IMR-90 (cell line): ENCODE measurements around the gene PROCA1. TPM values are rescaled to one million over a fixed set of nuclear protein-coding genes. Genes with fewer than 3 reads are reported as not detected.

Experiments
- ATAC-seq: fragments of 200-7000 bp; cut with Tn5 transposase; 2 replicates; pipeline ENCODE4 v1.9.1; 2020; ENCODE audit warnings: low read depth, mild to moderate bottlenecking, moderate library complexity
- BruUV-seq: library from RNA; stranded (reverse); fragments of 400-500 nt; replicated peaks from 2 replicates; lab custom pipeline; 2021; lab: Mats Ljungman, UMichigan
- CTCF ChIA-PET: fragments of 300-600 bp; formaldehyde crosslinking; extraction: SDS; loops from one replicate; lab custom pipeline; 2021; ENCODE audit warnings: antibody characterized with exemption; lab: Yijun Ruan, JAX
- POLR2A ChIA-PET: fragments of 300-600 bp; sonication (Branson Sonifier 250); formaldehyde crosslinking; loops from one replicate; lab custom pipeline; 2022; ENCODE audit warnings: antibody characterized with exemption; ENCODE audit not compliant: unreplicated experiment; lab: Charles Lee
- DNase-seq: peaks from one replicate; pipeline ENCODE4 v3.0.0; 2013
- H2AFZ ChIP-seq: replicated peaks from 2 replicates; pipeline ENCODE3; 2013; ENCODE audit warnings: low read length, mild to moderate bottlenecking; ENCODE audit not compliant: poor library complexity
- H2AK5ac ChIP-seq: 2 replicates; pipeline ENCODE4 v1.6.1; 2013; ENCODE audit warnings: low read depth, low read length, inconsistent platforms
- H2AK9ac ChIP-seq: replicated peaks from 2 replicates; pipeline ENCODE3; 2013; ENCODE audit warnings: mild to moderate bottlenecking, low read depth, low read length, moderate library complexity; ENCODE audit not compliant: poor library complexity
- H2BK120ac ChIP-seq: 2 replicates; pipeline ENCODE4 v1.6.1; 2013; ENCODE audit warnings: low read depth, low read length, inconsistent platforms
- H2BK15ac ChIP-seq: 3 replicates; pipeline ENCODE4 v1.6.1; 2013; ENCODE audit warnings: low read depth, low read length, inconsistent platforms
- H2BK20ac ChIP-seq: 2 replicates; pipeline ENCODE4 v1.6.1; 2013; ENCODE audit warnings: low read depth, mild to moderate bottlenecking, inconsistent platforms, low read length, moderate library complexity
- H2BK5ac ChIP-seq: 2 replicates; pipeline ENCODE4 v1.6.1; 2013; ENCODE audit warnings: mild to moderate bottlenecking, low read depth, low read length, inconsistent platforms; ENCODE audit not compliant: poor library complexity, severe bottlenecking
- H3K14ac ChIP-seq: replicated peaks from 2 replicates; pipeline ENCODE4 v1.6.1; 2013; ENCODE audit warnings: low read depth, low read length, inconsistent platforms
- H3K18ac ChIP-seq: 2 replicates; pipeline ENCODE4 v1.6.1; 2013; ENCODE audit warnings: low read depth, low read length, control low read depth
- H3K23ac ChIP-seq: 2 replicates; pipeline ENCODE4 v1.6.1; 2013; ENCODE audit warnings: low read depth, low read length, inconsistent platforms
- H3K27ac ChIP-seq: 2 replicates; pipeline ENCODE4 v1.5.1; 2013; ENCODE audit warnings: mild to moderate bottlenecking, control low read depth, low read length; ENCODE audit not compliant: insufficient read depth
- H3K27me3 ChIP-seq: 2 replicates; pipeline ENCODE4 v1.6.1; 2013; ENCODE audit warnings: low read length; ENCODE audit not compliant: control insufficient read depth, insufficient read depth
- H3K36me3 ChIP-seq: 2 replicates; pipeline ENCODE4 v1.6.1; 2013; ENCODE audit warnings: low read length, mixed read lengths; ENCODE audit not compliant: control insufficient read depth, insufficient read depth
- H3K4ac ChIP-seq: 2 replicates; pipeline ENCODE4 v1.6.1; 2013; ENCODE audit warnings: low read depth, low read length, inconsistent platforms
- H3K4me1 ChIP-seq: 2 replicates; pipeline ENCODE4 v1.6.1; 2013; ENCODE audit warnings: low read length, mixed read lengths; ENCODE audit not compliant: control insufficient read depth, insufficient read depth
- H3K4me2 ChIP-seq: 2 replicates; pipeline ENCODE4 v1.6.1; 2013; ENCODE audit warnings: low read depth, mild to moderate bottlenecking, control low read depth, low read length, moderate library complexity
- H3K4me3 ChIP-seq: 2 replicates; pipeline ENCODE4 v1.5.1; 2013; ENCODE audit warnings: low read depth, mild to moderate bottlenecking, control low read depth, low read length, moderate library complexity; ENCODE audit not compliant: insufficient read depth
- H3K56ac ChIP-seq: 2 replicates; pipeline ENCODE4 v1.6.1; 2013; ENCODE audit warnings: low read length, inconsistent platforms; ENCODE audit not compliant: insufficient read depth; ENCODE audit errors: extremely low read depth
- H3K79me1 ChIP-seq, 2 experiments: 2 replicates each; pipeline ENCODE4 v1.6.1; 2013; ENCODE audit warnings: low read length in 2 of 2, inconsistent platforms in 1 of 2, low read depth in 1 of 2
- H3K9ac ChIP-seq: 2 replicates; pipeline ENCODE4 v1.6.1; 2013; ENCODE audit warnings: low read depth, low read length, control low read depth
- H3K9me1 ChIP-seq: 2 replicates; pipeline ENCODE4 v1.6.1; 2013; ENCODE audit warnings: low read length, inconsistent platforms; ENCODE audit not compliant: insufficient read depth
- H3K9me3 ChIP-seq: 2 replicates; pipeline ENCODE4 v1.6.1; 2013; ENCODE audit warnings: low read length; ENCODE audit not compliant: control insufficient read depth, insufficient read depth
- H4K20me1 ChIP-seq: 2 replicates; pipeline ENCODE4 v1.6.1; 2013; ENCODE audit warnings: low read length, inconsistent platforms; ENCODE audit not compliant: insufficient read depth
- H4K5ac ChIP-seq: 2 replicates; pipeline ENCODE4 v1.6.1; 2013; ENCODE audit warnings: mild to moderate bottlenecking, low read depth, low read length, control low read depth
- H4K8ac ChIP-seq, 2 experiments: 2 replicates each; pipeline ENCODE4 v1.6.1; 2013; ENCODE audit warnings: low read depth in 2 of 2, low read length in 2 of 2, control low read depth in 1 of 2, inconsistent platforms in 1 of 2
- H4K91ac ChIP-seq: 2 replicates; pipeline ENCODE4 v1.6.1; 2013; ENCODE audit warnings: low read depth, low read length, inconsistent platforms; ENCODE audit not compliant: insufficient read depth
- CHD1 ChIP-seq: IDR thresholded peaks from 2 replicates; pipeline ENCODE4 v1.6.1; 2012; ENCODE audit warnings: low read depth, low read length, improper control_type of control experiment
- FOS ChIP-seq: fragments of 150-350 bp; IDR thresholded peaks from 2 replicates; pipeline ENCODE4 v1.6.1; 2016; ENCODE audit warnings: low read depth, low read length
- MAFK ChIP-seq: IDR thresholded peaks from 2 replicates; pipeline ENCODE4 v1.6.1; 2012; ENCODE audit warnings: low read depth, low read length, improper control_type of control experiment
- MAZ ChIP-seq: IDR thresholded peaks from 2 replicates; pipeline ENCODE4 v1.6.1; 2012; ENCODE audit warnings: low read depth, mild to moderate bottlenecking, low read length, improper control_type of control experiment, moderate library complexity, borderline replicate concordance
- NFE2L2 ChIP-seq: fragments of 150-350 bp; IDR thresholded peaks from 2 replicates; pipeline ENCODE4 v1.6.1; 2016; ENCODE audit warnings: low read depth, mild to moderate bottlenecking, low read length
- RCOR1 ChIP-seq: IDR thresholded peaks from 2 replicates; pipeline ENCODE4 v1.6.1; 2012; ENCODE audit warnings: mild to moderate bottlenecking, low read length, improper control_type of control experiment; ENCODE audit not compliant: insufficient replicate concordance
- SMC3 ChIP-seq: fragments of 150-350 bp; IDR thresholded peaks from 2 replicates; pipeline ENCODE4 v1.6.1; 2016; ENCODE audit warnings: low read depth, mild to moderate bottlenecking, antibody characterized with exemption, low read length, moderate library complexity
- USF2 ChIP-seq: fragments of 150-350 bp; IDR thresholded peaks from 2 replicates; pipeline ENCODE4 v1.6.1; 2017; ENCODE audit warnings: mild to moderate bottlenecking, antibody characterized with exemption, low read length, low read depth
- WGBS, 2 experiments: methylation state at CpG; one replicate each; pipeline versions ENCODE4 v1.1.5 to v1.1.7; 2013; ENCODE audit warnings: missing lambda C conversion rate in 2 of 2; ENCODE audit not compliant: insufficient read length in 1 of 2; ENCODE audit errors: extremely low coverage in 2 of 2; 5-methylcytosine and 5-hydroxymethylcytosine counted together
- dilution Hi-C: fragments of 300-500 bp; cut with HindIII; formaldehyde crosslinking; loops from one replicate; pipeline ENCODE4 v1.14.3; 2018; ENCODE audit warnings: low sequenced_read_pairs; ENCODE audit not compliant: unreplicated experiment
- in situ Hi-C: fragments of 300-500 bp; cut with MboI; formaldehyde crosslinking; loops from 3 replicates; pipeline ENCODE4 v1.14.3; 2019; ENCODE audit warnings: low sequenced_read_pairs, inconsistent platforms, mixed read lengths
- intact Hi-C: fragments of 100-400 bp; cut with micrococcal nuclease; formaldehyde crosslinking; loops from 2 replicates; pipeline ENCODE4 v1.10.0; 2022
- polyA plus RNA-seq, 3 experiments: library from polyadenylated mRNA; depleted of rRNA; stranded (reverse); fragments of >200 nt; gene quantifications; 2 replicates each; pipeline ENCODE4 v1.2.3, GENCODE V29; 2012; ENCODE audit warnings: low replicate concordance in 1 of 3
- total RNA-seq: library from RNA; depleted of rRNA; stranded (reverse); fragments of >200 nt; gene quantifications from 2 replicates; pipeline ENCODE4 v1.2.3, GENCODE V29; 2012
- TF ChIP-seq, protein P1 (sequence below): conservative IDR thresholded peaks from 2 replicates; pipeline ENCODE4 v1.5.1; 2012; ENCODE audit warnings: mild to moderate bottlenecking, low read depth, low read length, improper control_type of control experiment

Gene PROCA1
- total and polyA plus RNA-seq, 2 of the 4 experiments (the other 2 are of a cell fraction), result 0.36 to 1.7 TPM

DNA sequence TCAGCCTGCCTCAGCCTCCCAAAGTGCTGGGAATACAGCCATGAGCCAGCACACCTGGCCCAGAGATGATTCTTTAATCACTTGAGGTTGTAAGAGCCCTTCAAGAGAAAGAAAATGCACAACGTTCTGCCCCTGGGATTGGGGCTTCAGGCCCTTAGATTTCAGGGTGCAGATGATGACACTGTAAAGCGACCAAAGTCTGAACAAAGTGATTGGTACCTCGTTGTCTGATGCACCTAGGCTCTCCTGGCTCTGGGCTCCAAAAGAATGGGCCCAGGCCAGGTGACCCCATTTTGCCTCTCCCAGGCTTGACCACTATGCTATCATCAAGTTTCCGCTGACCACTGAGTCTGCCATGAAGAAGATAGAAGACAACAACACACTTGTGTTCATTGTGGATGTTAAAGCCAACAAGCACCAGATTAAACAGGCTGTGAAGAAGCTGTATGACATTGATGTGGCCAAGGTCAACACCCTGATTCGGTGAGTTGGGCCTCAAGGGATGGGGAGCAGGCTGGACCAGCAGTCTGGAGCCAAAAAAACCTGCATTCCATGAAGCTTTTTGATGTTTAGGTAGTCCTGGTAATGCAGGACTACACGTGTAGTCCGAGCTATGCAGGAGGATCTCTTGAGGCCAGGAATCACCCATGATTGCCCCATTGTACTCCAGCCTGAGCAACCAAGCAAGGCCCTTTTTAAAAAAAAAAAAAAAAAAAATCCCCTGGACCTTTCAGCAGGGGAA, 10.9 kb upstream of the PROCA1 start:
- H3K27ac ChIP-seq, result no peak overlapping the region
- POLR2A ChIA-PET, result interaction anchor here (0.6 kb wide), 1 partner anchor 247 kb away, joined by 3 read pairs; no protein-coding TSS in a partner anchor
- no peak overlapping the region for H2BK15ac ChIP-seq
- WGBS, 2 experiments, result 83% methylated on average over 3 of the region's 7 CpGs; no CpG with 5 or more reads in 1 of the 2 experiments
- no peak overlapping the region for H2BK5ac ChIP-seq
- H3K4me2 ChIP-seq, result no peak overlapping the region
- TF ChIP-seq RCOR1, result no peak
- TF ChIP-seq USF2, result no peak
- no peak for TF ChIP-seq CHD1
- TF ChIP-seq, protein P1, sequence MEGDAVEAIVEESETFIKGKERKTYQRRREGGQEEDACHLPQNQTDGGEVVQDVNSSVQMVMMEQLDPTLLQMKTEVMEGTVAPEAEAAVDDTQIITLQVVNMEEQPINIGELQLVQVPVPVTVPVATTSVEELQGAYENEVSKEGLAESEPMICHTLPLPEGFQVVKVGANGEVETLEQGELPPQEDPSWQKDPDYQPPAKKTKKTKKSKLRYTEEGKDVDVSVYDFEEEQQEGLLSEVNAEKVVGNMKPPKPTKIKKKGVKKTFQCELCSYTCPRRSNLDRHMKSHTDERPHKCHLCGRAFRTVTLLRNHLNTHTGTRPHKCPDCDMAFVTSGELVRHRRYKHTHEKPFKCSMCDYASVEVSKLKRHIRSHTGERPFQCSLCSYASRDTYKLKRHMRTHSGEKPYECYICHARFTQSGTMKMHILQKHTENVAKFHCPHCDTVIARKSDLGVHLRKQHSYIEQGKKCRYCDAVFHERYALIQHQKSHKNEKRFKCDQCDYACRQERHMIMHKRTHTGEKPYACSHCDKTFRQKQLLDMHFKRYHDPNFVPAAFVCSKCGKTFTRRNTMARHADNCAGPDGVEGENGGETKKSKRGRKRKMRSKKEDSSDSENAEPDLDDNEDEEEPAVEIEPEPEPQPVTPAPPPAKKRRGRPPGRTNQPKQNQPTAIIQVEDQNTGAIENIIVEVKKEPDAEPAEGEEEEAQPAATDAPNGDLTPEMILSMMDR, result no peak
- TF ChIP-seq MAZ, result no peak
- no peak for TF ChIP-seq MAFK
- no peak for TF ChIP-seq FOS
- TF ChIP-seq SMC3, result no peak
- no peak for TF ChIP-seq NFE2L2
- CTCF ChIA-PET, result no interaction called here
- no peak overlapping the region for H3K4ac ChIP-seq
- H3K14ac ChIP-seq, result no peak overlapping the region
- dilution Hi-C loops (no loop called here), intact Hi-C loops (no loop called here), in situ Hi-C loops (no loop called here)
- no peak overlapping the region for H3K4me3 ChIP-seq
- no peak for DNase-seq
- BruUV-seq, result no TSS peak
- H2BK120ac ChIP-seq, result no peak overlapping the region
- H3K4me1 ChIP-seq, result peaks cover 19% of the 10 kb centered on the region
- H3K9me1 ChIP-seq, result 0 out of 2 replicates have a peak, but pooled peaks cover 6% of the 10 kb centered on the region
- H3K56ac ChIP-seq, result no peak overlapping the region
- H2AK5ac ChIP-seq, result no peak overlapping the region
- H3K36me3 ChIP-seq, result peaks cover 36% of the 10 kb centered on the region
- peaks cover 45% of the 10 kb centered on the region for H4K20me1 ChIP-seq
- no peaks in the 10 kb centered on the region for H3K9me3 ChIP-seq
- H4K8ac ChIP-seq, result peak overlapping the region in 1 of 2 experiments; percentile 19; a peak in 1 of 4 replicates
- no peak overlapping the region for H4K5ac ChIP-seq
- peaks cover 13 to 51% of the 10 kb centered on the region in 2 experiments; a peak in 3 of 4 replicates for H3K79me1 ChIP-seq
- no peak for ATAC-seq
- H3K23ac ChIP-seq, result peak overlapping the region; percentile 43
- no peak overlapping the region for H2BK20ac ChIP-seq
- H2AFZ ChIP-seq, result no peak overlapping the region
- no peak overlapping the region for H3K18ac ChIP-seq
- H4K91ac ChIP-seq, result no peak overlapping the region
- no peak overlapping the region for H3K9ac ChIP-seq
- no peak overlapping the region for H2AK9ac ChIP-seq
- H3K27me3 ChIP-seq, result no peaks in the 10 kb centered on the region
